T-helper 22 cell (primary cell): ENCODE data around the gene COA5.

Experiments used
- DNase-seq: peaks from one replicate; pipeline ENCODE4 v3.0.0-alpha.2; 2020; ENCODE audit warnings: low read depth

COA5 gene

GRCh38 chr2:98608116-98608961 is at the start of gene COA5, which contains the start of gene UNC50:
COA5 (minus strand) TSS chr2:98608512; CDS start chr2:98608405, 107 bp downstream.
UNC50 (plus strand) TSS chr2:98608589; CDS start chr2:98609760, 1,171 bp downstream.
- peak; percentile 82 for DNase-seq

GRCh38 chr2:98656800-98657199 is 48.5 kb upstream of the COA5 start:
- no peak for DNase-seq

- no peak for DNase-seq
Observed at GRCh38 chr2:98654699-98655495, 46.6 kb upstream of the COA5 start.

- no peak for DNase-seq
Observed at GRCh38 chr2:98650998-98651397, 42.7 kb upstream of the COA5 start.

GRCh38 chr2:98649992-98650375 is 41.7 kb upstream of the COA5 start:
- DNase-seq = no peak

GRCh38 chr2:98649135-98649991 is 41.1 kb upstream of the COA5 start:
- peak; percentile 56 for DNase-seq

- DNase-seq = no peak
Observed at GRCh38 chr2:98648451-98648850, 40.1 kb upstream of the COA5 start.

GRCh38 chr2:98647636-98648035 is 39.3 kb upstream of the COA5 start:
- DNase-seq = no peak

- no peak for DNase-seq
Observed at GRCh38 chr2:98643496-98644100, 35.3 kb upstream of the COA5 start.

- peak; percentile 45 for DNase-seq
Observed at GRCh38 chr2:98637401-98638147, 29.3 kb upstream of the COA5 start.

- no peak for DNase-seq
Observed at GRCh38 chr2:98634406-98635092, 26.2 kb upstream of the COA5 start.

GRCh38 chr2:98632351-98632750 is 24.0 kb upstream of the COA5 start:
- DNase-seq = no peak

GRCh38 chr2:98623657-98624056 is 15.3 kb upstream of the COA5 start:
- no peak for DNase-seq

GRCh38 chr2:98617149-98617548 is 8.8 kb upstream of the COA5 start:
- DNase-seq = no peak

- no peak for DNase-seq
Observed at GRCh38 chr2:98615481-98615880, 7.2 kb upstream of the COA5 start.

GRCh38 chr2:98614024-98614739 is 5.9 kb upstream of the COA5 start:
- no peak for DNase-seq

GRCh38 chr2:98608962-98609604 is 771 bp upstream of the COA5 start:
- no peak for DNase-seq

GRCh38 chr2:98607741-98608115 is 584 bp downstream of the COA5 start:
- no peak for DNase-seq

- no peak for DNase-seq
Observed at GRCh38 chr2:98607104-98607503, 1.2 kb downstream of the COA5 start.
